ENCODE measurements around the gene TSPAN13. TPM values are rescaled to one million over a fixed set of nuclear protein-coding genes. Genes with fewer than 3 reads are reported as not detected.

Gene TSPAN13
- polyA plus RNA-seq, 1 donor (not counting 4 experiments of a cell fraction or from before 2014, with no cell fraction given): 21.6 TPM

- DNase-seq (ENCODE audit: low read depth, low spot score) (no peak), FAIRE-seq (no peak)
- H3K79me2 ChIP-seq (ENCODE audit: control insufficient read depth, insufficient read depth, low read length): no peaks in the 10 kb centered on the region
- no peaks in the 10 kb centered on the region for H3K27me3 ChIP-seq (ENCODE audit: control insufficient read depth, extremely low read depth, insufficient read depth, low read length)
- H3K4me2 ChIP-seq (ENCODE audit: control insufficient read depth, extremely low read depth, insufficient read depth, low read depth, low read length): no peak overlapping the region
- no peaks in the 10 kb centered on the region for H3K4me1 ChIP-seq (ENCODE audit: control insufficient read depth, extremely low read depth, insufficient read depth, low read length)
- H3K9me1 ChIP-seq (ENCODE audit: control insufficient read depth, extremely low read depth, insufficient read depth, low read length): no peaks in the 10 kb centered on the region
- no peak overlapping the region for H3K9ac ChIP-seq (ENCODE audit: control insufficient read depth, extremely low read depth, insufficient read depth, low read length)
- H3K27ac ChIP-seq (ENCODE audit: control insufficient read depth, insufficient read depth, low read length): no peak overlapping the region
- dilution Hi-C loops (cut with MboI; ENCODE audit: extremely low pct_ligation_motif_present, low sequenced_read_pairs): no loop called here
- no peak for TF ChIP-seq EZH2 (IDR thresholded peaks at IDR 0.05; ENCODE audit: low read length)
- TF ChIP-seq CTCF (optimal IDR thresholded peaks at IDR 0.05 in 1 of 3, IDR thresholded peaks at IDR 0.05 in 1 of 3, conservative IDR thresholded peaks at IDR 0.05 in 1 of 3; ENCODE audit: extremely low read depth in 1 of 3, insufficient read depth in 2 of 3, low read length in 3 of 3): no peak
- H3K9me3 ChIP-seq (ENCODE audit: control insufficient read depth, low read depth, low read length): no peaks in the 10 kb centered on the region
- no peak overlapping the region for H3K4me3 ChIP-seq (ENCODE audit: control insufficient read depth in 2 of 3, extremely low read depth in 1 of 3, insufficient read depth in 2 of 3, low read depth in 1 of 3, low read length in 3 of 3)
- H3K36me3 ChIP-seq (ENCODE audit: control insufficient read depth in 2 of 2, extremely low read depth in 1 of 2, insufficient read depth in 2 of 2, low read length in 2 of 2): no peaks in the 10 kb centered on the region
- H4K20me1 ChIP-seq (ENCODE audit: control insufficient read depth, extremely low read depth, insufficient read depth, low read length): no peaks in the 10 kb centered on the region
- H2AFZ ChIP-seq (ENCODE audit: control insufficient read depth, low read length): no peak overlapping the region
Observed at GRCh38 chr7:16791905-16792698, 38.5 kb downstream of the TSPAN13 start.

GRCh38 chr7:16794986-16795385 is 41.4 kb downstream of the TSPAN13 start:
- Histone ChIP-seq H3K36me3 (ENCODE audit: control insufficient read depth in 2 of 2, extremely low read depth in 1 of 2, insufficient read depth in 2 of 2, low read length in 2 of 2) (no peaks in the 10 kb centered on the region), H3K9ac (ENCODE audit: control insufficient read depth, extremely low read depth, insufficient read depth, low read length) (no peak overlapping the region), H4K20me1 (ENCODE audit: control insufficient read depth, extremely low read depth, insufficient read depth, low read length) (no peaks in the 10 kb centered on the region), H3K4me2 (ENCODE audit: control insufficient read depth, extremely low read depth, insufficient read depth, low read depth, low read length) (no peak overlapping the region), H3K27ac (ENCODE audit: control insufficient read depth, insufficient read depth, low read length) (no peak overlapping the region), H3K4me3 (ENCODE audit: control insufficient read depth in 2 of 3, extremely low read depth in 1 of 3, insufficient read depth in 2 of 3, low read depth in 1 of 3, low read length in 3 of 3) (no peak overlapping the region), H2AFZ (ENCODE audit: control insufficient read depth, low read length) (no peak overlapping the region), H3K79me2 (ENCODE audit: control insufficient read depth, insufficient read depth, low read length) (no peaks in the 10 kb centered on the region), H3K4me1 (ENCODE audit: control insufficient read depth, extremely low read depth, insufficient read depth, low read length) (no peaks in the 10 kb centered on the region), H3K27me3 (ENCODE audit: control insufficient read depth, extremely low read depth, insufficient read depth, low read length) (no peaks in the 10 kb centered on the region), H3K9me3 (ENCODE audit: control insufficient read depth, low read depth, low read length) (no peaks in the 10 kb centered on the region), H3K9me1 (ENCODE audit: control insufficient read depth, extremely low read depth, insufficient read depth, low read length) (no peaks in the 10 kb centered on the region)
- TF ChIP-seq CTCF (optimal IDR thresholded peaks at IDR 0.05 in 1 of 3, IDR thresholded peaks at IDR 0.05 in 1 of 3, conservative IDR thresholded peaks at IDR 0.05 in 1 of 3; ENCODE audit: extremely low read depth in 1 of 3, insufficient read depth in 2 of 3, low read length in 3 of 3) (no peak), EZH2 (IDR thresholded peaks at IDR 0.05; ENCODE audit: low read length) (no peak)
- FAIRE-seq: no peak
- dilution Hi-C loops (cut with MboI; ENCODE audit: extremely low pct_ligation_motif_present, low sequenced_read_pairs): no loop called here
- no peak for DNase-seq (ENCODE audit: low read depth, low spot score)
